HEK293 (cell line): ENCODE measurements around the gene WWTR1.

ENCODE experiments used
- CTCF ChIA-PET: fragments of 350-600 bp; formaldehyde crosslinking; extraction: SDS; loops from one replicate; lab custom pipeline; 2021; ENCODE audit warnings: antibody characterized with exemption; lab: Yijun Ruan, JAX
- POLR2A ChIA-PET: fragments of 300-600 bp; formaldehyde crosslinking; extraction: SDS; loops from one replicate; lab custom pipeline; 2020; ENCODE audit warnings: antibody characterized with exemption, inconsistent platforms; lab: Yijun Ruan, JAX
- H3K27ac ChIP-seq: fragments of 200-500 bp; sonication (Bioruptor generic); 2 replicates; pipeline ENCODE4 v1.5.1; 2014; ENCODE audit warnings: low read depth, low read length, control low read depth, inconsistent platforms; ENCODE audit errors: extremely low read depth
- H3K36me3 ChIP-seq, 2 experiments: fragments of 200-500 bp in 1 of 2; sonication (Bioruptor generic) in 1 of 2; 1 replicate in 1 of 2; 2 replicates in 1 of 2; pipeline ENCODE4 v1.5.1; 2014 to 2017; ENCODE audit warnings: inconsistent platforms in 2 of 2, low read length in 2 of 2; ENCODE audit not compliant: control insufficient read depth in 2 of 2, insufficient read depth in 1 of 2
- H3K4me1 ChIP-seq: fragments of 200-500 bp; sonication (Bioruptor generic); 2 replicates; pipeline ENCODE4 v1.5.1; 2014; ENCODE audit warnings: mild to moderate bottlenecking, low read length, inconsistent platforms; ENCODE audit not compliant: control insufficient read depth, insufficient read depth
- H3K4me3 ChIP-seq: 2 replicates; pipeline ENCODE4 v1.5.1; 2011; ENCODE audit warnings: low read depth, mild to moderate bottlenecking, control low read depth, low read length, moderate library complexity
- H3K9me3 ChIP-seq: fragments of 200-500 bp; sonication (Bioruptor generic); 2 replicates; pipeline ENCODE4 v1.5.1; 2014; ENCODE audit warnings: low read depth, low read length, inconsistent platforms; ENCODE audit not compliant: control insufficient read depth, insufficient read depth
- ATF2 ChIP-seq: fragments of 450-650 bp; formaldehyde crosslinking; IDR thresholded peaks from 2 replicates; pipeline ENCODE4 v1.5.1; 2016; ENCODE audit warnings: missing biosample characterization, missing genetic modification characterization, low read depth
- BCL6B ChIP-seq: fragments of 450-650 bp; formaldehyde crosslinking; IDR thresholded peaks from 2 replicates; pipeline ENCODE4 v1.5.1; 2017; ENCODE audit warnings: missing biosample characterization, missing genetic modification characterization
- HOXC10 ChIP-seq: sonication (generic); formaldehyde crosslinking; IDR thresholded peaks from 2 replicates; pipeline ENCODE4 v1.8.1; 2023; ENCODE audit warnings: mild to moderate bottlenecking, missing genetic modification reagents
- WT1 ChIP-seq: fragments of 450-650 bp; formaldehyde crosslinking; IDR thresholded peaks from 2 replicates; pipeline ENCODE4 v1.5.1; 2016; ENCODE audit warnings: missing biosample characterization, missing genetic modification characterization
- ZBTB11 ChIP-seq: fragments of 450-650 bp; formaldehyde crosslinking; conservative IDR thresholded peaks from 2 replicates; pipeline ENCODE4 v1.5.1; 2016; ENCODE audit warnings: low read depth, missing biosample characterization, missing genetic modification characterization
- ZBTB17 ChIP-seq: fragments of 450-650 bp; formaldehyde crosslinking; IDR thresholded peaks from 2 replicates; pipeline ENCODE4 v1.5.1; 2016; ENCODE audit warnings: missing biosample characterization, missing genetic modification characterization
- ZBTB44 ChIP-seq: fragments of 450-650 bp; IDR thresholded peaks from 2 replicates; pipeline ENCODE4 v1.5.1; 2018; ENCODE audit warnings: missing biosample characterization, mild to moderate bottlenecking, missing genetic modification characterization
- ZBTB49 ChIP-seq: fragments of 450-650 bp; formaldehyde crosslinking; IDR thresholded peaks from 2 replicates; pipeline ENCODE4 v1.5.1; 2016; ENCODE audit warnings: missing biosample characterization, missing genetic modification characterization, low read depth
- ZNF114 ChIP-seq: fragments of 450-650 bp; formaldehyde crosslinking; IDR thresholded peaks from 2 replicates; pipeline ENCODE4 v1.5.0; 2017; ENCODE audit warnings: missing biosample characterization, missing genetic modification characterization
- ZNF138 ChIP-seq: fragments of 450-650 bp; formaldehyde crosslinking; IDR thresholded peaks from 2 replicates; pipeline ENCODE4 v1.5.1; 2016; ENCODE audit warnings: missing biosample characterization, missing genetic modification characterization, borderline replicate concordance
- ZNF174 ChIP-seq: fragments of 450-650 bp; formaldehyde crosslinking; IDR thresholded peaks from 2 replicates; pipeline ENCODE4 v1.5.0; 2017; ENCODE audit warnings: missing biosample characterization, mild to moderate bottlenecking, missing genetic modification characterization
- ZNF19 ChIP-seq: fragments of 450-650 bp; formaldehyde crosslinking; IDR thresholded peaks from 2 replicates; pipeline ENCODE4; 2016; ENCODE audit warnings: missing biosample characterization, missing genetic modification characterization, low read depth
- ZNF202 ChIP-seq: fragments of 450-650 bp; formaldehyde crosslinking; IDR thresholded peaks from 2 replicates; pipeline ENCODE4 v1.5.1; 2016; ENCODE audit warnings: missing biosample characterization, missing genetic modification characterization, borderline replicate concordance
- ZNF266 ChIP-seq: fragments of 450-650 bp; formaldehyde crosslinking; IDR thresholded peaks from 2 replicates; pipeline ENCODE4 v1.5.1; 2016; ENCODE audit warnings: missing biosample characterization, missing genetic modification characterization, low read depth
- ZNF335 ChIP-seq: fragments of 450-650 bp; formaldehyde crosslinking; conservative IDR thresholded peaks from 2 replicates; pipeline ENCODE4 v1.5.1; 2016; ENCODE audit warnings: missing biosample characterization, missing genetic modification characterization
- ZNF548 ChIP-seq: fragments of 450-650 bp; formaldehyde crosslinking; IDR thresholded peaks from 2 replicates; pipeline ENCODE4 v1.5.1; 2016; ENCODE audit warnings: missing biosample characterization, missing genetic modification characterization
- ZNF558 ChIP-seq: fragments of 450-650 bp; formaldehyde crosslinking; IDR thresholded peaks from 2 replicates; pipeline ENCODE4 v1.5.1; 2016; ENCODE audit warnings: missing biosample characterization, missing genetic modification characterization
- ZNF560 ChIP-seq: fragments of 450-650 bp; formaldehyde crosslinking; IDR thresholded peaks from 2 replicates; pipeline ENCODE4 v1.5.1; 2017; ENCODE audit warnings: missing biosample characterization, missing genetic modification characterization, borderline replicate concordance
- ZNF621 ChIP-seq: fragments of 450-650 bp; formaldehyde crosslinking; IDR thresholded peaks from 2 replicates; pipeline ENCODE4 v1.5.1; 2017; ENCODE audit warnings: missing biosample characterization, missing genetic modification characterization
- ZNF830 ChIP-seq: fragments of 450-650 bp; IDR thresholded peaks from 2 replicates; pipeline ENCODE4 v1.5.0; 2018; ENCODE audit warnings: missing biosample characterization, missing genetic modification characterization, low read depth, mild to moderate bottlenecking, moderate library complexity
- ZSCAN23 ChIP-seq: fragments of 450-650 bp; formaldehyde crosslinking; IDR thresholded peaks from 2 replicates; pipeline ENCODE4 v1.5.1; 2016; ENCODE audit warnings: missing biosample characterization, missing genetic modification characterization

WWTR1 gene

GRCh38 chr3:149572796-149573414 lies 84.9 kb downstream of the WWTR1 start (continued):
- no peak for TF ChIP-seq ZBTB44
- TF ChIP-seq, all 188 proteins: peak for 0

GRCh38 chr3:149571381-149571780 lies 86.4 kb downstream of the WWTR1 start:
- no peaks in the 10 kb centered on the region for H3K9me3 ChIP-seq
- H3K4me1 ChIP-seq, result peaks cover 7% of the 10 kb centered on the region
- no peak overlapping the region for H3K4me3 ChIP-seq
- ChIA-PET POLR2A (interaction anchor here (0.6 kb wide), 1 partner anchor 85 kb away, joined by 3 read pairs; no protein-coding TSS in a partner anchor), CTCF (interaction anchor here (1.2 to 1.6 kb wide), 2 partner anchors 87 to 146 kb away, joined by 3 to 5 read pairs; no protein-coding TSS in a partner anchor)
- TF ChIP-seq ZSCAN23 (tag by site-specific recombination) (no peak), WT1 (no peak), ZNF621 (tag by site-specific recombination) (no peak), ZBTB11 (no peak), ZNF335 (tag by site-specific recombination) (no peak), HOXC10 (CRISPR knock-in tag) (no peak), ZBTB49 (tag by site-specific recombination) (no peak), ZNF19 (tag by site-specific recombination) (no peak), ZNF138 (no peak), ZBTB17 (tag by site-specific recombination) (no peak), ZNF202 (no peak), ZNF558 (tag by site-specific recombination) (no peak), ZNF266 (tag by site-specific recombination) (no peak), ZNF830 (no peak), ZNF548 (tag by site-specific recombination) (no peak), ZNF114 (no peak), ZNF560 (tag by site-specific recombination) (no peak), ZNF174 (tag by site-specific recombination) (no peak), BCL6B (no peak), ATF2 (tag by site-specific recombination) (no peak)
- peaks cover 0 to 13% of the 10 kb centered on the region in 2 experiments; a peak in 2 of 3 replicates for H3K36me3 ChIP-seq
- H3K27ac ChIP-seq, result no peak overlapping the region
